Endothelial cell of umbilical vein (primary cell): ENCODE measurements around the gene ZNF668. TPM values are rescaled to one million over a fixed set of nuclear protein-coding genes. Genes with fewer than 3 reads are reported as not detected.

Experiments used
- BruUV-seq: library from RNA; stranded (reverse); fragments of 400-500 nt; replicated peaks from 2 replicates; lab custom pipeline; 2021; lab: Mats Ljungman, UMichigan
- CTCF ChIA-PET: fragments of 300-600, 350-600 bp; sonication (Branson Sonifier 250); formaldehyde crosslinking; loops from one replicate; lab custom pipeline; 2021; ENCODE audit warnings: antibody characterized with exemption, inconsistent platforms; lab: Charles Lee
- POLR2A ChIA-PET: fragments of 300-600, 350-600 bp; sonication (Branson Sonifier 250); formaldehyde crosslinking; loops from one replicate; lab custom pipeline; 2021; ENCODE audit warnings: antibody characterized with exemption, inconsistent platforms; lab: Charles Lee
- DNase-seq: peaks from one replicate; pipeline ENCODE4 v3.0.0-alpha.2; 2011; ENCODE audit warnings: low read depth, low spot score
- FAIRE-seq: peaks from 2 replicates; lab custom pipeline; 2011; peaks lifted over from hg19 to GRCh38; lab: Jason Lieb, UNC
- H2AFZ ChIP-seq: 2 replicates; pipeline ENCODE4 v1.6.0; 2012; ENCODE audit warnings: low read depth, low read length, control low read depth, inconsistent platforms
- H3K27ac ChIP-seq: 2 replicates; pipeline ENCODE4 v1.5.1; 2011; ENCODE audit warnings: low read depth, mild to moderate bottlenecking, control low read depth, low read length, moderate library complexity; ENCODE audit not compliant: insufficient read depth
- H3K27me3 ChIP-seq, 2 experiments: 2 replicates each; pipeline versions ENCODE4 v1.6.0 to v1.6.1; 2011; ENCODE audit warnings: low read length in 2 of 2, mixed read lengths in 1 of 2; ENCODE audit not compliant: control insufficient read depth in 2 of 2, insufficient read depth in 2 of 2
- H3K36me3 ChIP-seq, 2 experiments: 2 replicates in 1 of 2; 3 replicates in 1 of 2; pipeline ENCODE4 v1.5.1; 2011; ENCODE audit warnings: low read length in 2 of 2, mild to moderate bottlenecking in 1 of 2, moderate library complexity in 1 of 2; ENCODE audit not compliant: control insufficient read depth in 2 of 2, insufficient read depth in 2 of 2; ENCODE audit errors: extremely low read depth in 1 of 2
- H3K4me1 ChIP-seq: 3 replicates; pipeline ENCODE4 v1.5.1; 2011; ENCODE audit warnings: mild to moderate bottlenecking, low read length; ENCODE audit not compliant: control insufficient read depth, insufficient read depth; ENCODE audit errors: extremely low read depth
- H3K4me2 ChIP-seq: 2 replicates; pipeline ENCODE4 v1.6.1; 2011; ENCODE audit warnings: low read length, control low read depth, mixed read lengths; ENCODE audit not compliant: insufficient read depth
- H3K4me3 ChIP-seq, 3 experiments: fragments of 200-600 bp in 1 of 3; sonication (generic), shearing (Covaris generic) in 1 of 3; replicated peaks in 1 of 3; 2 replicates each; pipeline ENCODE4 v1.5.1; 2011 to 2016; ENCODE audit warnings: control low read depth in 3 of 3, low read length in 3 of 3, mild to moderate bottlenecking in 2 of 3, inconsistent platforms in 1 of 3, low read depth in 1 of 3, moderate library complexity in 1 of 3; ENCODE audit not compliant: insufficient read depth in 1 of 3
- H3K79me2 ChIP-seq: 2 replicates; pipeline ENCODE4 v1.6.0; 2012; ENCODE audit warnings: low read length, inconsistent platforms; ENCODE audit not compliant: control insufficient read depth, insufficient read depth
- H3K9ac ChIP-seq: replicated peaks from 2 replicates; pipeline ENCODE3; 2011; ENCODE audit warnings: low read length, control low read depth; ENCODE audit not compliant: insufficient read depth; ENCODE audit errors: extremely low read depth
- H3K9me1 ChIP-seq: replicated peaks from 3 replicates; pipeline ENCODE4 v1.6.0; 2011; ENCODE audit warnings: mild to moderate bottlenecking, low read length; ENCODE audit not compliant: control insufficient read depth, insufficient read depth; ENCODE audit errors: extremely low read depth
- H3K9me3 ChIP-seq: replicated peaks from 2 replicates; pipeline ENCODE4 v1.5.1; 2012; ENCODE audit warnings: low read length, inconsistent platforms; ENCODE audit not compliant: control insufficient read depth, insufficient read depth
- H4K20me1 ChIP-seq: replicated peaks from 2 replicates; pipeline ENCODE3; 2011; ENCODE audit warnings: mild to moderate bottlenecking, low read length; ENCODE audit not compliant: control insufficient read depth, insufficient read depth; ENCODE audit errors: extremely low read depth
- EZH2 ChIP-seq: IDR thresholded peaks from 2 replicates; pipeline ENCODE4 v1.6.1; 2012; ENCODE audit warnings: borderline replicate concordance, low read depth, mild to moderate bottlenecking, moderate library complexity, low read length, inconsistent platforms; ENCODE audit not compliant: severe bottlenecking
- FOS ChIP-seq: IDR thresholded peaks from 2 replicates; pipeline ENCODE4 v1.6.1; 2011; ENCODE audit warnings: mild to moderate bottlenecking, low read length, moderate library complexity, borderline replicate concordance; ENCODE audit not compliant: insufficient read depth
- GATA2 ChIP-seq: IDR thresholded peaks from 2 replicates; pipeline ENCODE4 v1.7.0; 2011; ENCODE audit warnings: low read depth, mild to moderate bottlenecking, moderate library complexity, mixed read lengths, low read length; ENCODE audit not compliant: insufficient read length, insufficient read depth
- JUN ChIP-seq: IDR thresholded peaks from 2 replicates; pipeline ENCODE4 v1.6.1; 2011; ENCODE audit warnings: borderline replicate concordance, low read depth; ENCODE audit not compliant: insufficient read length, insufficient read depth
- MYC ChIP-seq: IDR thresholded peaks from one replicate; pipeline ENCODE4 v1.6.1; 2011; ENCODE audit warnings: mild to moderate bottlenecking, low read depth, low read length
- POLR2A ChIP-seq: IDR thresholded peaks from 2 replicates; pipeline ENCODE4 v1.6.1; 2012; ENCODE audit warnings: low read depth, mild to moderate bottlenecking, control low read depth, low read length
- POLR2AphosphoS5 ChIP-seq: IDR thresholded peaks from 2 replicates; pipeline ENCODE4 v1.6.1; 2012; ENCODE audit warnings: low read depth, mild to moderate bottlenecking, control low read depth, low read length, moderate library complexity; ENCODE audit not compliant: insufficient read depth
- dilution Hi-C: fragments of 300-500 bp; cut with MboI; formaldehyde crosslinking; loops from one replicate; pipeline ENCODE4 v1.15.0; 2019; ENCODE audit warnings: low sequenced_read_pairs; ENCODE audit not compliant: extremely low pct_ligation_motif_present
- intact Hi-C: fragments of 100-400 bp; cut with micrococcal nuclease; formaldehyde crosslinking; loops from one replicate; pipeline ENCODE4 v1.10.0; 2022
- polyA plus RNA-seq, 4 experiments: library from polyadenylated mRNA; depleted of rRNA in 3 of 4; stranded (reverse) in 3 of 4; unstranded in 1 of 4; fragments of >200 nt; gene quantifications; 2 replicates each; pipeline versions ENCODE4 v1.2.1 to v1.2.3, GENCODE V29; 2011 to 2012; ENCODE audit warnings: missing spikeins in 1 of 4
- total RNA-seq: library from RNA; stranded (reverse); gene quantifications from 2 replicates; pipeline ENCODE4 v1.2.3, GENCODE V29; 2021
- TF ChIP-seq, protein P1 (sequence below): IDR thresholded peaks from 2 replicates; pipeline ENCODE4 v1.6.1; 2011; ENCODE audit not compliant: insufficient read depth, insufficient read length
- TF ChIP-seq, protein P2 (sequence below), 2 donors: IDR thresholded peaks; 1 replicate in 1 of 2; 2 replicates in 1 of 2; pipeline ENCODE4 v1.5.1; 2011; ENCODE audit warnings: low read length in 2 of 2, mild to moderate bottlenecking in 2 of 2, moderate library complexity in 2 of 2, control low read depth in 1 of 2, inconsistent platforms in 1 of 2, low read depth in 1 of 2; ENCODE audit not compliant: insufficient read depth in 1 of 2; ENCODE audit errors: extremely low read depth in 1 of 2

ZNF668 gene
- total and polyA plus RNA-seq, 2 donors (not counting 3 experiments of a cell fraction or from before 2014, with no cell fraction given) = 11.8 to 13.3 TPM

DNA sequence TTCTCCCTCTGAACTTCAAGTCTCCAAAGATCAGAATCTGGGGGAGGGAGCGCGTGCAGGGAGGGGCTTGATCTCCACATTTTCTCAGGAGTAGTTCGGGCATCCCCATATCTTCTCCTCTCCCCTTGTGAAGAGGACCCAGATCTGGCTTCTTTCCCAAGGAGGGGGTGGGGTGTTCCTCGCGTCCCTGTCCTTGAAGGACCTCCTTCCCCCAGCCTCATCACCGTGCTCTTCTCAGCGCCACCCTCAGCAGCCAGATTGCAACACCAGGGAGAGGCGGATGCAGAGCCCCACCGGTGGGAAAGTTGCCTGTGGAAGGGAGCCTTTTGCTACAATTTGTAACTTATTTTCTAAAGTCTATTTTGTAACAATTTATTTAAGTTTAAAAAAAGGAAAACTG, 9.0 kb upstream of the ZNF668 start:
- H3K27ac ChIP-seq = no peak overlapping the region
- H3K9me3 ChIP-seq = no peaks in the 10 kb centered on the region
- FAIRE-seq = no peak
- no peaks in the 10 kb centered on the region for H3K4me1 ChIP-seq
- DNase-seq = no peak
- H4K20me1 ChIP-seq = no peaks in the 10 kb centered on the region
- ChIA-PET CTCF (no interaction called here), POLR2A (no interaction called here)
- H2AFZ ChIP-seq = no peak overlapping the region
- intact Hi-C loops (no loop called here), dilution Hi-C loops (no loop called here)
- peaks cover 3 to 29% of the 10 kb centered on the region in 2 experiments for H3K36me3 ChIP-seq
- no peaks in the 10 kb centered on the region for H3K27me3 ChIP-seq
- H3K9ac ChIP-seq = no peak overlapping the region
- TF ChIP-seq POLR2AphosphoS5 = no peak
- no peak for TF ChIP-seq FOS
- no peak for TF ChIP-seq EZH2
- no peak for TF ChIP-seq POLR2A
- no peak for TF ChIP-seq GATA2
- no peak for TF ChIP-seq MYC
- TF ChIP-seq, protein P1, sequence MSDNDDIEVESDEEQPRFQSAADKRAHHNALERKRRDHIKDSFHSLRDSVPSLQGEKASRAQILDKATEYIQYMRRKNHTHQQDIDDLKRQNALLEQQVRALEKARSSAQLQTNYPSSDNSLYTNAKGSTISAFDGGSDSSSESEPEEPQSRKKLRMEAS = no peak
- TF ChIP-seq, protein P2, sequence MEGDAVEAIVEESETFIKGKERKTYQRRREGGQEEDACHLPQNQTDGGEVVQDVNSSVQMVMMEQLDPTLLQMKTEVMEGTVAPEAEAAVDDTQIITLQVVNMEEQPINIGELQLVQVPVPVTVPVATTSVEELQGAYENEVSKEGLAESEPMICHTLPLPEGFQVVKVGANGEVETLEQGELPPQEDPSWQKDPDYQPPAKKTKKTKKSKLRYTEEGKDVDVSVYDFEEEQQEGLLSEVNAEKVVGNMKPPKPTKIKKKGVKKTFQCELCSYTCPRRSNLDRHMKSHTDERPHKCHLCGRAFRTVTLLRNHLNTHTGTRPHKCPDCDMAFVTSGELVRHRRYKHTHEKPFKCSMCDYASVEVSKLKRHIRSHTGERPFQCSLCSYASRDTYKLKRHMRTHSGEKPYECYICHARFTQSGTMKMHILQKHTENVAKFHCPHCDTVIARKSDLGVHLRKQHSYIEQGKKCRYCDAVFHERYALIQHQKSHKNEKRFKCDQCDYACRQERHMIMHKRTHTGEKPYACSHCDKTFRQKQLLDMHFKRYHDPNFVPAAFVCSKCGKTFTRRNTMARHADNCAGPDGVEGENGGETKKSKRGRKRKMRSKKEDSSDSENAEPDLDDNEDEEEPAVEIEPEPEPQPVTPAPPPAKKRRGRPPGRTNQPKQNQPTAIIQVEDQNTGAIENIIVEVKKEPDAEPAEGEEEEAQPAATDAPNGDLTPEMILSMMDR (IDR thresholded peaks at IDR 0.05; ENCODE audit: extremely low read depth in 1 of 2, insufficient read depth in 1 of 2, low read depth in 1 of 2, low read length in 2 of 2) = no peak
- no peak for TF ChIP-seq JUN
- no peak overlapping the region for H3K4me2 ChIP-seq
- no peak overlapping the region for H3K4me3 ChIP-seq
- BruUV-seq = no TSS peak
- peaks cover 4% of the 10 kb centered on the region for H3K79me2 ChIP-seq
- H3K9me1 ChIP-seq = no peaks in the 10 kb centered on the region
